ENCODE data around the gene DVL1. TPM values are rescaled to one million over a fixed set of nuclear protein-coding genes. Genes with fewer than 3 reads are reported as not detected.

The DVL1 gene
- polyA plus RNA-seq, 1 donor from 2014 or later = 100 TPM

GRCh38 chr1:1336446-1336845 lies 12.8 kb downstream of the DVL1 start:
- no peaks in the 10 kb centered on the region for H3K79me2 ChIP-seq (replicated peaks; ENCODE audit: insufficient read depth, low read length)
- TF ChIP-seq CTCF (IDR thresholded peaks at IDR 0.05; ENCODE audit: poor library complexity, severe bottlenecking) = no peak
- TF ChIP-seq EZH2 (IDR thresholded peaks at IDR 0.05; ENCODE audit: borderline replicate concordance, insufficient read depth, low read length, poor library complexity, severe bottlenecking) = no peak
- TF ChIP-seq RAD21 (conservative IDR thresholded peaks at IDR 0.05) = no peak
- TF ChIP-seq POLR2AphosphoS5 (IDR thresholded peaks at IDR 0.05) = no peak
- no peak for TF ChIP-seq SMC3 (conservative IDR thresholded peaks at IDR 0.05; ENCODE audit: poor library complexity)
- no peak for TF ChIP-seq TAF1 (IDR thresholded peaks at IDR 0.05; ENCODE audit: low read depth)
- no peak for TF ChIP-seq MXI1 (conservative IDR thresholded peaks at IDR 0.05; ENCODE audit: poor library complexity, severe bottlenecking)
- H3K27me3 ChIP-seq (ENCODE audit: insufficient read depth, low read depth, low read length) = no peaks in the 10 kb centered on the region
- H3F3A ChIP-seq (ENCODE audit: insufficient read depth, low read length, poor library complexity, severe bottlenecking) = no peaks in the 10 kb centered on the region
- no peaks in the 10 kb centered on the region for H3K9me2 ChIP-seq (ENCODE audit: insufficient read depth, low read length)
- no peak overlapping the region for H2AFZ ChIP-seq (ENCODE audit: low read depth, low read length)
- H3K27ac ChIP-seq (ENCODE audit: low read length) = no peak overlapping the region
- no peaks in the 10 kb centered on the region for H3K36me3 ChIP-seq (ENCODE audit: insufficient read depth, low read length)
- no peak overlapping the region for H3K9ac ChIP-seq (ENCODE audit: low read length)
- no peak overlapping the region for H3K4me2 ChIP-seq (ENCODE audit: low read length)
- no peak overlapping the region for H3K4me3 ChIP-seq (ENCODE audit: low read length)
- no peaks in the 10 kb centered on the region for H4K20me1 ChIP-seq (ENCODE audit: insufficient read depth)
- no peaks in the 10 kb centered on the region for H3K9me3 ChIP-seq (ENCODE audit: low read length)

- H3K9me3 ChIP-seq (ENCODE audit: low read length) = no peaks in the 10 kb centered on the region
- H3K36me3 ChIP-seq (ENCODE audit: insufficient read depth, low read length) = no peaks in the 10 kb centered on the region
- H3K9me2 ChIP-seq (ENCODE audit: insufficient read depth, low read length) = no peaks in the 10 kb centered on the region
- no peaks in the 10 kb centered on the region for H3F3A ChIP-seq (ENCODE audit: insufficient read depth, low read length, poor library complexity, severe bottlenecking)
- TF ChIP-seq TAF1 (IDR thresholded peaks at IDR 0.05; ENCODE audit: low read depth) = no peak
- H4K20me1 ChIP-seq (ENCODE audit: insufficient read depth) = no peaks in the 10 kb centered on the region
- H2AFZ ChIP-seq (ENCODE audit: low read depth, low read length) = no peak overlapping the region
- no peak overlapping the region for H3K4me2 ChIP-seq (ENCODE audit: low read length)
- H3K9ac ChIP-seq (ENCODE audit: low read length) = no peak overlapping the region
- H3K4me3 ChIP-seq (ENCODE audit: low read length) = no peak overlapping the region
- no peaks in the 10 kb centered on the region for H3K27me3 ChIP-seq (ENCODE audit: insufficient read depth, low read depth, low read length)
- H3K27ac ChIP-seq (ENCODE audit: low read length) = no peak overlapping the region
- H3K79me2 ChIP-seq (replicated peaks; ENCODE audit: insufficient read depth, low read length) = no peaks in the 10 kb centered on the region
These were observed 13.4 kb downstream of the DVL1 start for GRCh38 chr1:1335792-1336248.

- no peaks in the 10 kb centered on the region for H3K36me3 ChIP-seq (ENCODE audit: insufficient read depth, low read length)
- H3K4me3 ChIP-seq (ENCODE audit: low read length) = no peak overlapping the region
- no peaks in the 10 kb centered on the region for H4K20me1 ChIP-seq (ENCODE audit: insufficient read depth)
- no peaks in the 10 kb centered on the region for H3K9me3 ChIP-seq (ENCODE audit: low read length)
- no peaks in the 10 kb centered on the region for H3K27me3 ChIP-seq (ENCODE audit: insufficient read depth, low read depth, low read length)
- H3K27ac ChIP-seq (ENCODE audit: low read length) = no peak overlapping the region
- no peak overlapping the region for H3K9ac ChIP-seq (ENCODE audit: low read length)
- no peaks in the 10 kb centered on the region for H3K9me2 ChIP-seq (ENCODE audit: insufficient read depth, low read length)
- TF ChIP-seq RAD21 (conservative IDR thresholded peaks at IDR 0.05) = no peak
- no peak for TF ChIP-seq EP300 (conservative IDR thresholded peaks at IDR 0.05; ENCODE audit: poor library complexity, severe bottlenecking)
- no peak for TF ChIP-seq MXI1 (conservative IDR thresholded peaks at IDR 0.05; ENCODE audit: poor library complexity, severe bottlenecking)
- TF ChIP-seq SMC3 (conservative IDR thresholded peaks at IDR 0.05; ENCODE audit: poor library complexity) = no peak
- TF ChIP-seq, protein P1, sequence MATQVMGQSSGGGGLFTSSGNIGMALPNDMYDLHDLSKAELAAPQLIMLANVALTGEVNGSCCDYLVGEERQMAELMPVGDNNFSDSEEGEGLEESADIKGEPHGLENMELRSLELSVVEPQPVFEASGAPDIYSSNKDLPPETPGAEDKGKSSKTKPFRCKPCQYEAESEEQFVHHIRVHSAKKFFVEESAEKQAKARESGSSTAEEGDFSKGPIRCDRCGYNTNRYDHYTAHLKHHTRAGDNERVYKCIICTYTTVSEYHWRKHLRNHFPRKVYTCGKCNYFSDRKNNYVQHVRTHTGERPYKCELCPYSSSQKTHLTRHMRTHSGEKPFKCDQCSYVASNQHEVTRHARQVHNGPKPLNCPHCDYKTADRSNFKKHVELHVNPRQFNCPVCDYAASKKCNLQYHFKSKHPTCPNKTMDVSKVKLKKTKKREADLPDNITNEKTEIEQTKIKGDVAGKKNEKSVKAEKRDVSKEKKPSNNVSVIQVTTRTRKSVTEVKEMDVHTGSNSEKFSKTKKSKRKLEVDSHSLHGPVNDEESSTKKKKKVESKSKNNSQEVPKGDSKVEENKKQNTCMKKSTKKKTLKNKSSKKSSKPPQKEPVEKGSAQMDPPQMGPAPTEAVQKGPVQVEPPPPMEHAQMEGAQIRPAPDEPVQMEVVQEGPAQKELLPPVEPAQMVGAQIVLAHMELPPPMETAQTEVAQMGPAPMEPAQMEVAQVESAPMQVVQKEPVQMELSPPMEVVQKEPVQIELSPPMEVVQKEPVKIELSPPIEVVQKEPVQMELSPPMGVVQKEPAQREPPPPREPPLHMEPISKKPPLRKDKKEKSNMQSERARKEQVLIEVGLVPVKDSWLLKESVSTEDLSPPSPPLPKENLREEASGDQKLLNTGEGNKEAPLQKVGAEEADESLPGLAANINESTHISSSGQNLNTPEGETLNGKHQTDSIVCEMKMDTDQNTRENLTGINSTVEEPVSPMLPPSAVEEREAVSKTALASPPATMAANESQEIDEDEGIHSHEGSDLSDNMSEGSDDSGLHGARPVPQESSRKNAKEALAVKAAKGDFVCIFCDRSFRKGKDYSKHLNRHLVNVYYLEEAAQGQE (IDR thresholded peaks at IDR 0.05; ENCODE audit: borderline replicate concordance) = no peak
- TF ChIP-seq EZH2 (IDR thresholded peaks at IDR 0.05; ENCODE audit: borderline replicate concordance, insufficient read depth, low read length, poor library complexity, severe bottlenecking) = no peak
- no peak for TF ChIP-seq POLR2AphosphoS5 (IDR thresholded peaks at IDR 0.05)
- TF ChIP-seq CTCF (IDR thresholded peaks at IDR 0.05; ENCODE audit: poor library complexity, severe bottlenecking) = no peak
- no peak for TF ChIP-seq TAF1 (IDR thresholded peaks at IDR 0.05; ENCODE audit: low read depth)
- H3K79me2 ChIP-seq (replicated peaks; ENCODE audit: insufficient read depth, low read length) = no peaks in the 10 kb centered on the region
- no peak overlapping the region for H3K4me2 ChIP-seq (ENCODE audit: low read length)
- no peak overlapping the region for H2AFZ ChIP-seq (ENCODE audit: low read depth, low read length)
- no peaks in the 10 kb centered on the region for H3F3A ChIP-seq (ENCODE audit: insufficient read depth, low read length, poor library complexity, severe bottlenecking)
These were observed 13.9 kb downstream of the DVL1 start for GRCh38 chr1:1335283-1335682.
